Cardiac fibroblast (primary cell): ENCODE measurements around the gene RNF213.
A peak's percentile ranks its signal among the peaks of the same experiment; 100 is the strongest.

Experiments used
- DNase-seq, 2 donors: peaks; one replicate each; pipeline versions ENCODE4 v3.0.0 to v3.0.0-alpha.2; 2010; ENCODE audit warnings: low read depth in 2 of 2
- H3K4me3 ChIP-seq, 2 donors: replicated peaks in 1 of 2; 1 replicate in 1 of 2; 2 replicates in 1 of 2; pipeline ENCODE4 v1.5.1; 2011; ENCODE audit warnings: low read depth in 2 of 2, low read length in 2 of 2, mild to moderate bottlenecking in 2 of 2, moderate library complexity in 1 of 2
- TF ChIP-seq, protein P1 (sequence below): IDR thresholded peaks from one replicate; pipeline ENCODE4 v1.5.1; 2011; ENCODE audit warnings: low read depth, mild to moderate bottlenecking, low read length, inconsistent platforms

RNF213 gene

DNA sequence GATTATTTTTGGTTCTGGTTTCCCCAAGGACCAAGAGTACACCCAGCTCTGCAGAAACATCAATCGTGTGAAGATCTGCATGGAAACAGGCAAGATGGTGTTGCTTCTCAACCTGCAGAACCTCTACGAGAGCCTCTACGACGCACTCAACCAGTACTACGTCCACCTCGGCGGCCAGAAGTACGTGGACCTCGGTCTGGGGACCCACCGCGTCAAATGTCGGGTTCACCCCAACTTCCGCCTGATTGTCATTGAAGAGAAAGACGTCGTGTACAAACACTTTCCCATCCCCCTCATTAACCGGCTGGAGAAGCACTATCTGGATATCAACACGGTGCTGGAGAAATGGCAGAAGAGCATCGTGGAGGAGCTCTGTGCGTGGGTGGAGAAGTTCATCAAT, 86.9 kb downstream of the RNF213 start:
- no peak overlapping the region for H3K4me3 ChIP-seq
- no peak for DNase-seq
- TF ChIP-seq, protein P1, sequence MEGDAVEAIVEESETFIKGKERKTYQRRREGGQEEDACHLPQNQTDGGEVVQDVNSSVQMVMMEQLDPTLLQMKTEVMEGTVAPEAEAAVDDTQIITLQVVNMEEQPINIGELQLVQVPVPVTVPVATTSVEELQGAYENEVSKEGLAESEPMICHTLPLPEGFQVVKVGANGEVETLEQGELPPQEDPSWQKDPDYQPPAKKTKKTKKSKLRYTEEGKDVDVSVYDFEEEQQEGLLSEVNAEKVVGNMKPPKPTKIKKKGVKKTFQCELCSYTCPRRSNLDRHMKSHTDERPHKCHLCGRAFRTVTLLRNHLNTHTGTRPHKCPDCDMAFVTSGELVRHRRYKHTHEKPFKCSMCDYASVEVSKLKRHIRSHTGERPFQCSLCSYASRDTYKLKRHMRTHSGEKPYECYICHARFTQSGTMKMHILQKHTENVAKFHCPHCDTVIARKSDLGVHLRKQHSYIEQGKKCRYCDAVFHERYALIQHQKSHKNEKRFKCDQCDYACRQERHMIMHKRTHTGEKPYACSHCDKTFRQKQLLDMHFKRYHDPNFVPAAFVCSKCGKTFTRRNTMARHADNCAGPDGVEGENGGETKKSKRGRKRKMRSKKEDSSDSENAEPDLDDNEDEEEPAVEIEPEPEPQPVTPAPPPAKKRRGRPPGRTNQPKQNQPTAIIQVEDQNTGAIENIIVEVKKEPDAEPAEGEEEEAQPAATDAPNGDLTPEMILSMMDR, result no peak

DNA sequence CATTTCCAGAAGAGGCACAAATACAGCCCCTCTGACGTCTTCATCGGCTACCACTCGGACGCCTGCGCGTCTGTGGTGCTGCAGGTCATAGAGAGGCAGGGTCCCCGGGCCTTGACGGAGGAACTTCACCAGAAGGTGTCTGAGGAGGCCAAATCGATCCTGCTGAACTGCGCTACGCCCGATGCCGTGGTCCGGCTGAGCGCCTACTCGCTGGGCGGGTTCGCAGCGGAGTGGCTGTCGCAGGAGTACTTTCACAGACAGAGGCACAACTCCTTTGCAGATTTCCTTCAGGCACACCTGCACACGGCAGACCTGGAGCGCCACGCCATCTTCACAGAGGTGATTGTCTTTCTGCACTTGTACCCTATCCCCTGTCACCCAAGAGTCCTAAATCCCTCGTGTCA, 87.3 kb downstream of the RNF213 start:
- no peak overlapping the region for H3K4me3 ChIP-seq
- TF ChIP-seq, protein P1, result no peak
- DNase-seq, result no peak

DNA sequence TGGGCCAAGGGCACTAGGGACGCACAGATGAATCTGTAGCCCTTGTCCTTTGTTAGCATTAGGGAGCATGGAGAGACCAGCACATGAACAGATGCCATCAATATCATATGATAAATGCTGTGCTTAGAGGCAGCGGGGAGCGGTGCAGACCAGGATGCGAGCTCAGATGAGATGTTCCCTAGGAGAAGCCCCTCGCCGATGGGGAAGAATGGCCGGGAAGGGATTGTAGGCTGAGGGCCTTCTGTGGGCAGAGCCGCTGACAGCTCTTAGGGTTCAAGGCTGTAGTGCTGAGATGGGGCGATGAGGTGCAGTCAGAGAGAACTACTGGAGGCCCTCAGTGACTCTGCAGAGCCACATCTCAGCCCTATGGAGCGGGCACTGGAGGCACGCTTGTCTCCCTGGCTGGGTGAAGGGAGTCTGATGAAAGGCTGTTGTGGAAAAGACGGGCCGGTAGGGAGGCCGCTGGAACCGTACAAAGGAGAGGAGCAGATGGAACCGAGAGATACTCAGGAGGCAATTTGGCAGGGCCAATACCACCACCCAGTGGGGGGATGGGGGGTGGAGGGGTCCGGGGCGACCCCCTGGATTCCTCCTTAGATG, 88.0 kb downstream of the RNF213 start:
- DNase-seq, result no peak
- H3K4me3 ChIP-seq, result no peak overlapping the region
- TF ChIP-seq, protein P1, result no peak

DNA sequence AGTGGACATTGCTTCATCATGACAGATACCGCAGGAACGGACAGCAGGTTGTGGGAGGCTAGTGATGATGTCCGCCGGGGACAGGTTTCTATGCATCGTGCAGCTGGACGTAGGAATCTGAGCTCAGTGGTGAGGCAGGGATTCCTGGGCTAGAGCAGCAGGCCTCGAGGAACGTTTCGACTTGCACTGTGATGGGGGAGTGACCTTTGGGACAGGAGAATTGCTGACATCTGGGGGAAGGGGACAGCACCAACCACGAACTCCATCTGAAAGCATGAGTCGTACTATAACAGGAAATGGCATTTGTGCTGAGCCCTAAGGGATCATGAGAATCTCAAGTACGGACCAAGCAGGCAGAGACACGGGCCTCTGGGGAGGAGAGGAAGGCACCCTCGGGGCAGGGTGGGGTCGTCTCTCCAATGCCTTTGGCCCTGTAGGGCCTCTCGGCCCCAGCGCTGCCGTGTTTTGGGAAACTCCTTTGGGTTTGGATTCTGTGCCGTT, 88.5 kb downstream of the RNF213 start:
- TF ChIP-seq, protein P1, result no peak
- H3K4me3 ChIP-seq, result no peak overlapping the region
- peak in 1 of 2 donors; percentile 18 for DNase-seq

DNA sequence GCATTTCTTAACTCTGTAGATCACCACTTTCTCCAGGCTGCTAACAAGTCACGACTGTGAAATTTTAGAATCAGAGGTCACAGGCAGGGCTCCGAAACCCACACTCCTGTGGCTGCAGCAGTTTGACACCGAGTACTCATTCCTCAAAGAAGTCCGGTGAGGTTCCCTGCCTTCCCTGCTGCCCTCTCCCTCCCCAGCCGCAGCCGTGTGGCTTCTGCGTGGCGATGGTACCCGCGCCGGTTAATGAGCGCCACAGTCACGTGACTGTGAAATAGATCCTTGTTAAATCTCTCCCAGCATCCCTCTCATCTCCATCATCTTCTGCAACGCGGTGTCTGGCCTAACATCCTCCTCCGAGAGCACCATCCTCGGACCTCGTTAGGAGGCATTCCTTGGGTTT, 89.1 kb downstream of the RNF213 start:
- DNase-seq, result no peak
- no peak overlapping the region for H3K4me3 ChIP-seq
- TF ChIP-seq, protein P1, result no peak

DNA sequence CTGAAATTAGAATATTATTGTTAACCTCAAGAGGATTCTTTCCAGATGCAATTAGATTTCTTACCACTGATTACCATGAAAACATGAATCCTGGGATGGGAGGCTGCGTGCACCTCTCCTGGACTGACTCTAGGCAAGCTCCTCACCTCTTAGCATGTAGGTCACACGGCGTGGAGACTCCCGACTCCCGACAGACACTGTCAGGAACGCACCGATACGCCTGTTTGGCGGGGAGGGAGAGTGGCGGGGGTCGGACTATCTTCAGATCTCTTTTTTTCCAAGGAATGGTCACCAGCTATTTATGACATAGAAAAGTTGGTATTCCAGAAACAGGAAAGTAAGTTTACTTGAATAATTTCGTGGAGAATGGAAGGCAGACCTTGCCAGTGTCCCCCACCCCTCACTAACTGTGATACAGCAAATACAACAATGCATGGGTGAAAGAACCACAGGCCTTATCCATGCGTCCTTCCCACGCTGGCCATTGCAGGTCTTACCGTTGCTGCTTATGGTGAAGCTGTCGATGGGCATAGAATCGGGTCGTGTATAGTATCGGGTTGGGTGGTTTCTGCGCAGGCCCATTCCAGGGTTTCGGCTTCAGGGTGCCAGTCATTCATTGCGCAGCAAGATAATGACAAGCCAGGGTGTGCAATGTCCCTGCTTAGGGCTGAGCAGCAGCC, 91.7 kb downstream of the RNF213 start:
- DNase-seq, result no peak
- no peak overlapping the region for H3K4me3 ChIP-seq
- TF ChIP-seq, protein P1, result no peak
